ELF-1 (cell line): Measurements from ENCODE around the gene TRABD2A.

Experiments used
- DNase-seq: peaks from one replicate; pipeline ENCODE4 v3.0.0-alpha.2; 2016; ENCODE audit warnings: low read depth, low spot score

The TRABD2A gene

DNA sequence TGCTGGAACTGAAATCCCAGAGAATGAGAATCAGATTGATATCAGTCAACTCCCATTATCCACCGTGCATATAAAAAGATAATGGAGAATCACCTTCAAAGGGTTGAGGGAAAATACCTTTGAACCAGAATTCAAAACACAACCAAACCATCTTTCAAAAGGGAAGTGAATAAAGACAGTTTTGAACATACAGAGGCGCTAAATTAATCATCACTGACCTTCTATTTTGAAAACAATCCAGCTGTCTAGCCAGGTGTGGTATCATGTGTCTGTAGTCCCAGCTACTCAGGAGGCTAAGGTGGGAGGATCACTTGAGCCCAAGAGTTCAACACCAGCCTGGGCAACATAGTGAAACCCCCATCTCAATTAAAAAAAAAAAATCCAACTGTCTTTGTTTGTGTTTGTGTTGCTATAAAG is 63.6 kb downstream of the TRABD2A start:
- DNase-seq = no peak

DNA sequence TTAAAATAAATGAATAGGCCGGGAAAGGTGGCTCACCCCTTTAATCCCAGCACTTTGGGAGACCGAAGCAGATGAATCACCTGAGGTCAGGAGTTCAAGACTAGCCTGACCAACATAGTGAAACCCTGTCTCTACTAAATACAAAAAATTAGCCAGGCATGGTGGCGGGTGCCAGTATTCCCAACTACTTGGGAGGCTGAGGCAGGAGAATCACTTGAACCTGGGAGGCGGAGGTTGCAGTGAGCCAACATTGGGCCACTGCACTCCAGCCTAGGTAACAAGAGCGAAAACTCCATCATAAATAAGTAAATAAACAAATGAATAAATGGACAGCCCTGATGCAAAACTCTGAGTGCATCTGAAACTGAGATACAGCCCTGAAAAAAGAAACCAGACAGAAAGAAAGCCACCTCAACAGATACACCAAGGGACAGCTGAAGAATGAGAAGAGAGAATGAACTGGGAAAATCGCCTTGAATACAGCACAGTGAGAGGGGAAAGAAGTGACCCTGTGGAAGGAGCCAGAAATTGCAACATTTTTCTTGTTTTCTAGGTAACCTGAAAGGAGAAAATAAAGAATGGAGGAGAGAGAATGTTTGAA is 64.4 kb downstream of the TRABD2A start:
- no peak for DNase-seq

DNA sequence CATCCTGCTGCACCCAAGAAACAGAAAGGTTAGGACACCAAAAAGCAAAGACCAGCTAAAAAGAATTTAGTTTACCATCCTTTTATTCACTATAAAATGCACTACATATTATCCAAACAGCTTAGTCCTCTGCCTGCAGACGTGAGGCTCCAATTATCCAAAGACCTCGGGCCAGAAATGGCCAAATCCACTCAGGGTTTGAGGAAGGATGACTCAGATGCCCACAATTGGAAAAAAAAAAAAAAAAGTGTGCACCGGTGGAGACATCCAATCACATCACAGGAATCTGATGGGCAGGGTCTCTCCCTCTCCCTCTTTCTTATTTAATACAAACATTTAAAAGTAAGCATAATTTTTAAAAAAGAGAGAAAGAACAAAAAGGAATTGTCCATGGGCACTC is 65.7 kb downstream of the TRABD2A start:
- DNase-seq = no peak

DNA sequence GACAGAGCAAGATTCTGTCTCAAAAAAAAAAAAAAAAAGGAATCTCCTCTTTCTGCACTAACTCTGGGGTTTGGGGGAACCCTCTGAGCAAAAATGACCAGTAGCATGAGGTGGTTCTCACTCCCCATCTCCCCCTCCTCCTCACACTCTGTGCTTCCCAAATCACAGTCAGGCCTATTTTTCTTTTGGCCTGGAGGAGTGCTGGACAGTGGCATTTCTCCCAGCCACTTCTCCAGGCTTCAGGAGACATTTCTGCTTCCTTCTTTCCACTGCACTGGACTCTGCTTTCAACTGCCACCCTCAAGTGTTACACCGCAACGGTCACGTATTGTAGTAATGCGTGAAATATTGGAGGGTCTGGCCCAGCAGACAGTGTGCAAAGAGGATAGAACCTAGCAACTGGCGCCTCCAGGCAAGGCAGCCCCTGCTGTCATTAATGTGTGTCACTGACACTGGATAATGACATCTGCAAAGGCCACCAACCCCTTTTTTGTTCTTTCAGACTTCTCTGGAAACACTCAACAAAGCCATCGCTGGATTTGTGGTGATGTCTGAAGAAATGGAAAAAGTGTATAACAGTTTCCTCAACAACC is 68.9 kb downstream of the TRABD2A start:
- no peak for DNase-seq

DNA sequence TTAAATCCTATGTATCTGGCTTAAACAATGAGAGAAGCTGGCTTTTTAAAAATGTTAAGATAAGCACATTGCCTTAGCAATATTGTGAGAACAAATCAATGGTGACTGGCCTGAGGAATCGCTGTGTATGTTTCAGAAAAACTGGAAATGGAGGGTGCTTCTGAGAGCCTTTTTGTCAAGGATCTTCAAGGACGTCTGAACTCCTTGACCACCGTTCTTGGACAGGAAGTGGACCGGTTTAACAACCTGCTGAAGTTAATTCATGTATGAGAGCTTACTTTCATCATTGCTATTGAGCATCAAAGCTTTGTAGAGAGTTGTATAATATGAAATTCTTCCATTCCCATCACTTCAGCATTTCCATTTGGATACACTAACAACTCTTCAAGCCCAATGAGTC is 72.6 kb downstream of the TRABD2A start:
- no peak for DNase-seq

DNA sequence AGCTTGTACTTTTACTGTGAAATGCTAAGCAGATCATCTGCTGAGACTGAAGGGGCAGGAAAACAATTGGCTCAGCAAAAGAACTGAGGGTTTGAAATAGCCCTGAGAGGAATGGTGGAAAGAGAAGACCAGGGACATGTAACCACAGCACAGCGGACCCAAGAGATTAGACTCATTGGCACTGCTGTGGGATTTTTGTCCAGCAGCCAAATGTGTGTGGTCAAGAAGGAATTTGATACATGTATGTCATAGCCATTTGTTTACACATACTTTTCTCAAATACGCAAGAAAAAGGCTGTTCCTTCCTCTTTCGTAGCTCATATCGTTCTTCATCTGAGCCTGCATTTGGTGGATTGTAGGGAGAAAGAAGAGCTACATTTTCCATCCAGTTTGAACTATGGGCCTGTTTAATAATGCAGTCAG is 73.8 kb downstream of the TRABD2A start:
- no peak for DNase-seq

DNA sequence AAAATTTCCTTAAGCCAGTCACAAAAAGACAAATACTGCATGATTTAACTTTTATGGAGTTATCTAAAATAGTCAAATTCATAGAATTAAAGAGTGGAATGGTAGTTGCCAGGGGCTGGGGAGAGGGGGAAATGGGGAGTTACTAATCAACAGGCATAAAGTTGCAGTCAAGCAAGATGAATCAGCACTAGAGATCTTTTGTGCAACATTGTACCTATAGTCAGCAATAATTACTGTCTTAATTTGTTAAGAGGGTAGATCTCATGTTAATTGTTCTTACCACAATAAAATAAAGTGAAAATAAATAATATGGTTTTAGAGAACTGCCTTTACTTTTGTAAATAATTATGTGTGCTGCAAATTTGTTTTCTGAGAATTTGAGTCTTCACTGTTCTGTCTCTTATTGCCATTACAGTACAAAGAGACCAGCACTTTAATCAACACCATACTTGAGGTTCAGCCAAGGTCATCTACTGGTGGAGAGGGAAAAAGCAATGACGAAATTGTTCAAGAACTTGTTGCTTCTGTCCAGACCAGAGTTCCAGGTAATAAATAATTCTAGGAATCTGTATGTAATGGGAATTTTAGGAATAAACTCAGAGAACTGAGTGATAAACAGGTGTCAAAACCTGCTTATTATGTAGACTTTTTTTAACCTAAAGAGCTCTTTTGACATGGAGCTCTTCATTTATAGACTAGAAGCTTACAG is 75.5 kb downstream of the TRABD2A start:
- no peak for DNase-seq

DNA sequence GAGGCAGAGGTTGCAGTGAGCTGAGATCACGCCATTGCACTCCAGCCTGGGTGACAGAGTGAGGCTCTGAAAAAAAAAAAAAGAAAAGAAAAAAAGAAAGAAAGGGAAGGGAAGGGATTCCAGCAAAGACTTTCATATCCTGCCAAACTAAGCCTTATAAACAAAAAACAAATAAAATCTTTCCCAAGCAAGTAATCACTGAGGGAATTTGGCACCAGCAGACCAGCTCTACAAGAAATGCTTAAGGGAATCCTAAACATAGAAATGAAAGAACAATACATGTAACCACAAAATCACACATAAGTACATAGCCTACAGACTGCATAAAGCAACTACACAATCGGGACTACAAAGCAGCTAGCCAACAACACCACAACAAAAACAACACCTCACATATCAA is 79.1 kb downstream of the TRABD2A start:
- no peak for DNase-seq

DNA sequence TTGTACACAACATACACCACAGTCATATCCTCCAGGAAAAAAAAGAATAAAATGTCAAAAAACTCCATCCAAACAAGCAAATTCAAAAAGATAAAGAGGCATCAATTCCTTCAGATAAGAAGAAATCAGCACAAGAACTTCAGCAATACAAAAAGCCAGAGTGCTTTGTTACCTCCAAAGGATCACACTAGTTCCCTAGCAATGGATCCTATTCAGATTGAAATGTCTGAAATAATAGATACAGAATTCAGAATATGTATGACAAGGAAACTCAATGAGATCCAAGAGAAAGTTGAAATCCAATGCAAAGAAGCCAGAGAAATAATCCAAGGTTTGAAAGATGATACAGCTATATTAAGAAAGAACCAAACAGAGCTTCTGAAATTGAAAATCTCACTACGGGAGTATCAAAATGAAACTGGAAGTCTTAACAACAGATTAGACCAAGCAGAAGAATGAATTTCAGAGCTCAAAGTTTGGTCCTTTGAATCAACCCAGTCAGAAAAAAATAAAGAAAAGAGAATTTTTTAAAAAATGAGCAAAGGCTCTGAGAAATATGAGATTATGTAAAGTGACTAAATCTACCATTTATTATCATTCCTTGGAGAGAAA is 80.6 kb downstream of the TRABD2A start:
- DNase-seq = no peak

DNA sequence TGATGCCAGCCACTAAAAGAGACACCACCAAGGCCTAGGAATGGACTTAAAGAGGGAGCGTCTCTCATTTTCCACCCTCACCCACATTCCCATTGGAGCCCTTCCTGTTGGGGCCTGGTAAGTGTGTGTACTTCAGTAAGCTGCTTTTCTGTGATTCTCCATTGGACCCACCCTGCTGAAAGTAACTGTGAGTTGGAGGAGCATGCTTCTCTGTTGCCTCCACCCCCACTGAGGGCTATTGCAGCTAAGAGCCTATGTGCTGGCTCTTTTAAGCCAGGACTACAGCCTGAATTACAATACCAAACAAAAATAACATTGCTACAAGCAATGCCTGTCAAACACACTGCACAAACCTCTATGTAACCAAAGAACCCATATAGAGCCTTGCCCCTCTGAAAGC is 81.1 kb downstream of the TRABD2A start:
- DNase-seq = no peak

DNA sequence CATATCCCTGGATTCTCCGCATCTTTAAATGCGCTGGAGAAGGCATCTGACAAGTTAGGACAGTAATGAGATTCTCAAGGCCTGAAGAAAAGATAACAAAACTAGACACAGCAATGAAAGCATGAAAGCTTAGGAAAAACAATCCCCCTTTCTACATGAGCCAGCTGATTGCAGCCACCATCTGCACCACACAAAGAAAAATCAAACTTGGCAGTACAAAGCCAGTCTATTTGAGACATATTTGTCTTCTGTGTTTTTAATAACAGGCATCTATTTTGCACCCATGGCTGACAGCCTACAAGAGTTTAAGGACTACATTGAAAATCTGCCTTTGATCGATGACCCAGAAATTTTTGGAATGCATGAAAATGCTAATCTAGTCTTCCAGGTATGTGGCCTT is 83.6 kb downstream of the TRABD2A start:
- DNase-seq = no peak

DNA sequence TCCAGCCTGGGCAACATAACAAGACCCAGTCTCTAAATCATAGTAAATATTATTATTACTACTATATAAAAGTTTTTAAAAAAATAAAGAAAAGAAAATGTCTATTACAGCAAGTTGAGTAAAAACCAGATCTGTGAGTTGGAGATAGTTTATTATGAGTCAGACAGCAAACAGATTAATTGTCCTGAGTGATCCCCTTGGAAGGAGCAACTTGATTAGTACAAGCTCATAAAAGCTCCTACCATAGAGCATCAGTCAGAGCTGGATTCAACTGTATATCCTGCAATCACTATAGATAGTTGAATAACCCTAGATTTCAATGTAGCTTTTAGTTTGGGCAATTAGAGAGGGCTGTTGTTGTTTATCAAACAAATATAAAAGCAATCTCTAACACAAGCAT is 84.1 kb downstream of the TRABD2A start:
- DNase-seq = no peak

DNA sequence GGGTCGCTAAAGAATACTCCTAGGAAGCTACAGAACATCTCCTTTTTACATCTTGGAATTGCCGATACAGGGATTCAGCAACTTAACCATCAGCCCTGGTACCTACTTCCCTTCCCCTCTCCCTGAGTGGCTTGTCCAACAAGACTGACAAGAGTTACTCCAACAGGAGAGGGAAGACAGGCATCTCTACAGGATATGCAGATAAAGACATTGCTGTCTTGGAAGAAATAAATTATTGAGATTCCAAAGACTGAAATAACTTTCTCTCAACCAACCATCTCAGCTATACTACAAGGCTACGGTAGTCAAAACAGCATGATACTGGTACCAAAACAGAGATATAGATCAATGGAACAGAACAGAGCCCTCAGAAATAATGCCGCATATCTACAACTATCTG is 87.2 kb downstream of the TRABD2A start:
- DNase-seq = no peak

DNA sequence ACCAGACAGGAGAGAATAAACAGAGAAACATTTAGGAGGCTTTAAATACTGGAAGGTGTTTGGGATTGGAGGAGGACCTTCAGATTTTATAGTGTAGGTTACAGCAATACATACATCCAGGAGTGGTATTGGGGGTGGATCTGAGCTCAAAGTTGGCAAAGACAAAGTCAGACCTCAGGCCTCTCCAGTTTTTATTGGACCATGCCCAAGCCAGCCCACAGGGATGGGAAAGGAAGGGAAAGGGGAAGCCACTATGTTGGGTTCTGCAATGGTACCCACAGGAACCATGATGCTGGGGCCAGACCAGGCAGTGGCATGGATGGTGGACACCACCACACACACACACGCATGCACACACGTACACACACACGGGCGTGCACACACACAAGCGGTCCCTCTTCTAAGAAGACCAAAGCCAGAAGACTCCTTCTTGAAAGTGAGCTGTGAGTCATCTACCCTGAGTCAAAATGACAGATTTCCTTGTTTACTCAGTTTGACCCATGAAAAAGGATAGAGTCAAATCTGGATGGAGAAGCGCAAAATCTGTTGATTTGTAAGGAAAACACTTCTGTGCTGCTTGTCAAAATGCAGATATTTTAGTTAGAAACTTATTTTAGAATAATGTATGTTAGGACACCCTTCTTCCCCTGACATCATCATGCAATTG is 87.9 kb downstream of the TRABD2A start:
- no peak for DNase-seq

DNA sequence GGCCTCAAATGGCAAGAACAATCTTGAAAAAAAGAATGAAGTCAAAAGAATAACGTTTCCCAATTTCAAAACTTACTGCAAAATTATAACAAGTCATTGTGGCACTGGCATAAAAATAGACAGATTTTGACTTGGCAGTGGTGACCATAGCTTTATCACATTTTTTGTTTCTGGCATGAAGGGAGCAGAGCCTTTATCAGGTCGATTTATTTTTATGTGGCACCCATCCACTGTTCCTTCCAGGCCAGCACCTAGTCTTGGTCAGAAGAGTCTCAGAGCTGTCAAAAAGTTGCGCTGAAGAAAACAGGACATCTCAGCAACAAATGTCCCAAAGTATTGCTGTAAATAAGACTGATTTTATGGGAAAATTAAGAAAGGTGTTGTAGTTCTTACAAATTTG is 92.4 kb downstream of the TRABD2A start:
- no peak for DNase-seq

DNA sequence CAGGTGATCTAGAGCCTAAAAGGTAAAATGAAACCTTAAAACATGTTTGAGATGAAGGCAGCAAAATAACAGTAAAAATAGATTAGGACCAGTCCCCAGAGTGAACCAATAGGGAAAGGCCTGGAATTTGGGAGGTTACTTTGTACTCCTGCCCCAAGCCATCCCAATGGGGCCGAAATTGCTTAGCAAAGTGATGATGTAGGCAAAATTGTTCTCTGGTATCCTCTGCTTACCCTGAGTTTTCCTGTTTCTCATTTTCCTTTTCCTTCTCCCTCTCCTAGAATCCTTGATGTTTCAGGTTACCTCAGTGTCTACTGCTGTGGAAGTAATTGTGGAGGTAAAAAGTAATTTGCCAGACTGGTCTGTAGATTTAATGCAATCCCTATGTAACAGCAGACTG is 92.9 kb downstream of the TRABD2A start:
- no peak for DNase-seq

DNA sequence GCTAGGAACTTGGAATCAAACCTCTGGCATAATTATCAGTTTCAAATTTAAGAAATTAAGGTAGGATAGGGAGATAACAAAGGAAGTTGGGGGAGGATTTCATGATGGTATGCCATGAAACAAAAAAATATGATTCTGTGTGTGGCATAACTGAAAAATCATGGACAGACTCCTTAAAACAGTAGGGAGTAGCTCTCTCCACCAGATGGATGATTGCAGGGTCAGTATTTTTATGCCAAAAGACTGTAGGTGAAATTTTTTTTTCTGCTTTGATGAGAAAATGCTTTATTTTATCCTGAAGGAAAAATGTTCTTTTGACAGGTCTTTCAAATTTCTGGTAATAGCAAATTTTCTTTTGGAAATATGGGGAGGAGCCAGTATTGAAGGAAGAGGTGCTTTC is 94.3 kb downstream of the TRABD2A start:
- no peak for DNase-seq

DNA sequence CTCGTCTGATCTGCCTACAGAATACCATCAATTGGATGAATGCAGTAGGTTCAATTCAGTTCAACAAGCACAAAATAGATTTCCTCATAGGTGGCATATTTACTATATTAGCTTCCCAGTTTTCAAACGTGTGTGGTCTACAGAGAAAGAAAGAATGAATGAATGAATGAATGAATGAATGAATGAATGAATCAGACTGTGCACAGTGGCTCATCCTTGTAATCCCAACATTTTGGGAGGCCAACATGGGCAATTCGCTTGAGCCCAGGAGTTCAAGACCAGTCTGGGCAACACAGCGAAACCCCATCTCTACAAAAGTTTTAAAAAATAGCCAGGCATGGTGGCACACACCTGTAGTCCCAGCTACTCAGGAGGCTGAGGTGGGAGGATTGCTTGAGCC is 94.9 kb downstream of the TRABD2A start:
- no peak for DNase-seq

DNA sequence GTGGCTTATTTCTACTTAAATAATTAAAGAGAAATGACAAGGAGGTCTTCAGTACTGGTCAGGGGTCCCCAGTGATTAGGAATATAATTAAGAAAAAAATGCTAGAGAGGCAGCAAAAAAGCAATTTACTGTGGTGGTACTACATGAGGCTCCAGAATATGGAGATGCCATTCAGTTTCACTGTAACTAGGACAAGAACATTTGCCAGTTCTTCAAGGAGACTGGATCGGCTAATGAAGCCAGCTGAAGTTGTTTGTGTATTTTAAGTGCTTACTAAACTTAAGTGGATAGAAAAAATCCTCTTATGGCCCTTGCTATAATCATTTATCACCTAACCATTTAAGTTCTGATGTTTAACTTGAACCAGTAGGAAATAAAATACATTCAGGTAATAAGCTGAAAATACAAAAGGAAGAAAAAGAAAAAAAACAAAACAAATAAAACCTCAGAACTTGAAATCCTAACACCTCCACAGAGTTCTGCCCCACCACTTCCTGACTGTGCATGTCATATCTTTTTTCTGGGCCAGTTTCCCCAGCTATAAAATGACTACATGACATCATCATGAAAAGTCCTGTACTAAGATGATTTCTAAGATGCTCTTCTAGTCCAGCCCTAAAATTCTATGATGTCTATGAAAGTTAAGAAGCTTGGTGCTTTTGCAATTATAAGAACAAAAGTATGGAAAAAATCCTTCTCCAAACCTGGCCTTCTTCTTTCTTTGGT is 98.0 kb downstream of the TRABD2A start:
- no peak for DNase-seq

DNA sequence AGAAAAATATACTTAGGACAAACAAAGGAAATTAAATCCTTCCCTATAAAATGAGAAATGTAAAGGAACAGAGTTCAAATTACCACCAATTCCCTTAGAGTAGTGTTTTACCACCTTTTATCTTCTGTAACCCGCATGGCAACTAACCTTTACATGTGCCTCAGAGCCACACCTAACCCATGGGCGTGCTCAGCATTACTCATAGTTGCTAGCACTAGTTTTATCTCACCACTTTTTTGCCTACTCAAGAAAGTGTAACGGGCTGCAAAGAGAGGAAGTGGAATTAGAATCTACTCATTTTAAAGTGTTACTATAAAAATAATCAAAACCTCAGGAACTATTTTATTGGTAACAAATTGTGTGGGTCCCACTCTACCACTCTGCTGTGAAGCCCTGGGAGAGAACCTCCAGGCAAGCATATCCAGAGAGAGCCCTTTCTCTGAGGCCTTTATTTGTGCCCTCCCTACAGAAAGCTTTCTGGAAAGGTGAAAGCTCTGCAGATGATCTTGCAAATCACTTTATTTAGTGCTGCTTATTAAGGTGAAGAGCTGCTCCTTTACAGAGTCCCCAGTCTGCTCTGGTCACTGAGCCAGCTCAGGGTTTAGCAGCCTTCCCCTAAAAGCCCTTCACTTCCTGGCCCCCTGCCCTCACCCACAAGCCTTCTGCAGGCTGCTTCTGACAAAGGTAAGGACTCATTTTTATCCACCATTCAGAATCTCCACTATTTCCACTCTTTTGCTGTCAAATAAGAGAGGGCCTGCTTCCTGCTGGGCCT is 98.8 kb downstream of the TRABD2A start:
- no peak for DNase-seq

DNA sequence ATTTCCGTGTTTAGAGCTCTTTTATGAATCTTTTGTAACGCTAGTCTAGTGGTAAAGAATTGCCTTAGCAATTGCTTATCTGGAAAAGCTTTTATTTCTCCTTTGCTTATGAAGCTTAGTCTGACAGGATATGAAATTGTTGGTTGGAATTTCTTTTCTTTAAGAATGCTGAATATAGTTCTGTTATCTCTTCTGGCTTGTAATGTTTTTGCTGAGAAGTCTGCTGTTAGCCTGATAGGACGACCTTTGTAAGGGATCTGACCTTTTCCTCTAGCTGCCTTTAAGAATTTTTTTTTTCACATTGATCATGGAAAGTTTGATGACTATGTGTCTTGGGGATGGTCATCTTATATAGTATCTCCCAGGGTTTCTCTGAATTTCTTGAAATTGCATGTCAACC is 101.1 kb downstream of the TRABD2A start:
- DNase-seq = no peak
